Activated T-helper 1 cell treated with anti-CD3 and anti-CD28 coated beads, Interleukin-12 subunit alpha, Interleukin-12 subunit beta, Interleukin-2, Interleukin-4 antibody, amounts not matched to agents 30 ng/mL and 10 ng/mL and 1 ng/mL, durations not matched to agents 14 hours and 24 hours and 36 hours (primary cell): ENCODE data around the gene POU2AF2. TPM values are rescaled to one million over a fixed set of nuclear protein-coding genes. Genes with fewer than 3 reads are reported as not detected.
A peak's percentile ranks its signal among the peaks of the same experiment; 100 is the strongest.
"Not testable (repeated sequence)": the region's sequence is repeated elsewhere in the genome, so short reads cannot be mapped to it uniquely, and the experiment has no call there.

ENCODE experiments used
- DNase-seq: peaks from one replicate; pipeline ENCODE4 v3.0.0; 2021; ENCODE audit warnings: low spot score
- H3K27ac Mint-ChIP-seq: one replicate; pipeline ENCODE4 v1.8.0; 2021; ENCODE audit warnings: mild to moderate bottlenecking, mixed read lengths
- H3K27me3 Mint-ChIP-seq: one replicate; pipeline ENCODE4 v1.8.0; 2022; ENCODE audit warnings: mild to moderate bottlenecking, moderate library complexity, mixed read lengths; ENCODE audit not compliant: insufficient read depth
- H3K36me3 Mint-ChIP-seq: one replicate; pipeline ENCODE4 v1.8.0; 2021; ENCODE audit warnings: low read depth, mixed read lengths
- H3K4me1 Mint-ChIP-seq: one replicate; pipeline ENCODE4 v1.8.0; 2021; ENCODE audit warnings: low read depth, mixed read lengths
- H3K4me3 Mint-ChIP-seq: one replicate; pipeline ENCODE4 v1.8.0; 2021; ENCODE audit warnings: mild to moderate bottlenecking, moderate library complexity, mixed read lengths
- H3K9me3 Mint-ChIP-seq: one replicate; pipeline ENCODE4 v1.8.0; 2021; ENCODE audit warnings: mixed read lengths
- intact Hi-C: fragments of 100-400 bp; cut with micrococcal nuclease; formaldehyde crosslinking; loops from one replicate; pipeline ENCODE4 v1.15.1; 2024
- total RNA-seq: library from RNA; stranded (reverse); gene quantifications from 2 replicates; pipeline ENCODE4 v1.2.3, GENCODE V29; 2022

The POU2AF2 gene, protein sequence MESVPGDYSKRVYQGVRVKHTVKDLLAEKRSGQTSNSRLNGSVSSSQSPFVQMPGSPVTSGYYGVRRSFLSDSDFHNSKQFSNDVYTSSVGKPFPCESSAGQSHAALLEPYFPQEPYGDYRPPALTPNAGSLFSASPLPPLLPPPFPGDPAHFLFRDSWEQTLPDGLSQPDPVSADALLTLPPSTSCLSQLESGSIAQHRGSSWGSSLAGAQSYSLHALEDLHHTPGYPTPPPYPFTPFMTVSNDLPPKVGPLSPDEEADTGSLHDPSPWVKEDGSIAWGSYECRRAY
- total RNA-seq, result not detected in 2 replicates

DNA sequence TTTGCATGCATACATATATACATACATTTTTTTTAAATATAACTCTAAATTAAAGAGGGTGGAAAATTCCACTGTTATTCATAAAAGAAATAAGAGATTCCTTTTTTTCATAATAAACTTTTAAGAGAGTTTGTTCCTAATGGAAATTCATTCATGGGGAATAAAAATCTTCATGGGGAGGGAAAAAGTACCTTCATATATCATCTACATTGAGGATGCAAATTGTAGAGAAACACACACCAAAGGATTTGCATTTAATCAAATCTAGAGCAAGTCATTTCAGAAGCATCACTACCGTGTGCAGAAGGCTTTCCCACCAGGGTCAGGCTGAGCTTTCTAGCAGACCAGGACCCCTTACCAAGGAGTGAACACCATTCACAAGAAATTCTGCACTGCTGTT is at the start of gene POU2AF2:
POU2AF2 (plus strand) TSS at position 301 of the 400 bp plus-strand sequence. CDS start 129 bp downstream, outside the sequence.
- no peak within 1 kb of the TSS for H3K27ac Mint-ChIP-seq
- H3K4me3 Mint-ChIP-seq, result no peak within 1 kb of the TSS
- intact Hi-C loops, result no loop called here
- H3K27me3 Mint-ChIP-seq, result peaks cover 27% of the 10 kb centered on the region
- H3K9me3 Mint-ChIP-seq, result no peaks in the 10 kb centered on the region
- H3K36me3 Mint-ChIP-seq, result no peaks in the 10 kb centered on the region
- no peaks in the 10 kb centered on the region for H3K4me1 Mint-ChIP-seq
- no peak for DNase-seq

DNA sequence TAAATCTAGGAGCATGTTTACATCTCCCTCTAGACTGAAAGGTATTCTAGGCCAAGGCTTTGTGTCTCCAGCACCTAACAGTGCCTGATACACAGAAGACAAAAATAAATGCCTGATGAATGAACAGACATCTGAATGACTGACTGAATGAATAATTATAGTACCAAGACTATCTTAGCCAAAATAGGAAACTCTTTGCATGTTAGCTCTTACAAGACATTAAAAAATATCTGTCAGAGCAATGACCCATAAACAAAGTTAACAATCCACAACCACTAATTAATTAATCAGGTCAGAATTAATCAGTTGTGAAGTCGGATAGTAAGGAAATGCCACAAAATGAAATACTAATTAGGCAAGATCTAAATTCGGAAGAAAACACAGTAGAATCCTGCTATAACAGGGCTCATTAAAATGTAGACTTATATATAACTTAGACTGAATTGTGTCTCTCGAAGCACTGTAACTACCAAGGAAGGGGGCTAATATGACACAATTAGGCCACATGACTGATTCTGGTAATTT is 45.5 kb upstream of the POU2AF2 start:
- Mint-ChIP-seq H3K4me3 (no peak overlapping the region), H3K36me3 (no peaks in the 10 kb centered on the region), H3K27ac (no peak overlapping the region), H3K27me3 (no peaks in the 10 kb centered on the region), H3K4me1 (no peaks in the 10 kb centered on the region), H3K9me3 (no peaks in the 10 kb centered on the region)
- no peak for DNase-seq
- intact Hi-C loops, result no loop called here

DNA sequence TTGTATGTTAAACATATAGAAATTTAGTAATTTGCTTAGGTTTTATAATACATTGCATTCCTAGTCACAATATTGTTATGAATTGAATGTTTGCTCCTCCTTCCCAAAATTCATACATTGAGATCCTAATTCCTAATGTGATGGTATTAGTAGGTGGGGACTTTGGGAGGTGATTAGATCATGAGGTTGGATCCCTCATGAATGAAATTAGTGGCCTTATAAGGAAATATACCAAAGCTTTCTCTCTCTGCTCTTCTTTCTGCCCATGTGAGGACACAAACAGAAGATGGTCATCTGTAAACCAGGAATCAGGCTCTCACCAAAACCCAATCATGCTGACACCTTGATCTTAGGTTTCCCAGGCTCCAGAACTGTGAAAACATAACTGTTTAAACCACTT is 41.3 kb upstream of the POU2AF2 start:
- Mint-ChIP-seq H3K4me3 (no peak overlapping the region), H3K4me1 (no peaks in the 10 kb centered on the region), H3K36me3 (no peaks in the 10 kb centered on the region), H3K27ac (no peak overlapping the region), H3K9me3 (no peaks in the 10 kb centered on the region), H3K27me3 (peaks cover 7% of the 10 kb centered on the region)
- intact Hi-C loops, result no loop called here
- DNase-seq, result no peak

DNA sequence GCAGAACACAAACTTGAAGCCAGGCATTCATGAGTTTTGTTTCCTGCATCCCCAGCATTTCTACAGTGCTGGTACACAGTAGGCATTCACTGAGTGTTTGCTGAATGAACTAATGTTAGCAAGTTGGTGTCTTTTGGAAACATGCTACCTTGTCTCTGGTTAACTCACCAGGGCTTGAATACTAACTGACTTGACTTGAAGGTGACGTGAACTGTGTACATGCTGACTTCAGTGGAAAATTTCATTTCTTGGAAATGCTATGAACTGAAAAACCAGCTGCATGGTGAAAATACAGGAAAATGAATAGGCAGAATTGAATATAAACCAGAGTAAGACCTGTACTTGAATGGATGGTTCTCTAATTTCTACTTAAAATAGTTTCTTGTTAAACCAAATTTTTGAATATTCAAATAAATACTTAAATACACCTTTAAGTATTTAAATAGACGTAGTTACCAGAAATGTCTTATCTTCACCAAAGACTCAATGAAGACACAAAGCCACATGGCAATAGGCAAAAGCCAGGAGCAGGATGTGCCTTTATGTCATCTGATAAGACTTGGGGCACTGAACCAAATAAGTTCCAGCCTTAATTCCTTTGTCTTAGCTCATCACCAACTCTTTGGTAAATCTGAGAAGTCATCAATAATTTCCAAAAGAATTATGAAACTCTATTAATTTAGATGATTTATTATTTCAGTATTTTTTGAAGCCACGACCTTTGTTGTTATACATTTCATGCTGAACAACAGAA is 39.7 kb upstream of the POU2AF2 start:
- intact Hi-C loops, result no loop called here
- H3K4me3 Mint-ChIP-seq, result no peak overlapping the region
- H3K9me3 Mint-ChIP-seq, result no peaks in the 10 kb centered on the region
- no peaks in the 10 kb centered on the region for H3K4me1 Mint-ChIP-seq
- no peak for DNase-seq
- H3K27ac Mint-ChIP-seq, result peak overlapping the region; percentile 73
- H3K27me3 Mint-ChIP-seq, result peaks cover 7% of the 10 kb centered on the region
- no peaks in the 10 kb centered on the region for H3K36me3 Mint-ChIP-seq

DNA sequence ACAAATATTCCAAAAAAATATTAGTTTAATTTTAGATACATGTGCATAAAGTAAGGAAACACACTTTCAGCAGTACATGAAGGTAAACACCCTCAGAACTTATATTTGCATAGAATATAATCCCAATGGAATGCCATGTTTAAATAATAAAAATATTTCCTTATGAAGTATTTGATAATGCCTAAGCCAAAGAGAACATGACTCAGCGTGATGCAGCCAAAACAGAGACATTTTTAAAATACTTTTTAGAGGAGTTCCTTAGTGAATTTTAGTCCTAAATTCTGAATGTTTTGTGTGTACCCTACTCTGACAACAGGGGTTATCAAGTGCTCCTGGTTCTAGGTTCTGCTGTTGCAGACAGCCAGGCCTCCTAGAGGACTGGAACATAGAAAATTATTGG is 39.1 kb upstream of the POU2AF2 start:
- DNase-seq, result no peak
- Mint-ChIP-seq H3K4me3 (no peak overlapping the region), H3K36me3 (no peaks in the 10 kb centered on the region), H3K27me3 (peaks cover 7% of the 10 kb centered on the region), H3K27ac (no peak overlapping the region), H3K4me1 (no peaks in the 10 kb centered on the region), H3K9me3 (no peaks in the 10 kb centered on the region)
- intact Hi-C loops, result no loop called here

DNA sequence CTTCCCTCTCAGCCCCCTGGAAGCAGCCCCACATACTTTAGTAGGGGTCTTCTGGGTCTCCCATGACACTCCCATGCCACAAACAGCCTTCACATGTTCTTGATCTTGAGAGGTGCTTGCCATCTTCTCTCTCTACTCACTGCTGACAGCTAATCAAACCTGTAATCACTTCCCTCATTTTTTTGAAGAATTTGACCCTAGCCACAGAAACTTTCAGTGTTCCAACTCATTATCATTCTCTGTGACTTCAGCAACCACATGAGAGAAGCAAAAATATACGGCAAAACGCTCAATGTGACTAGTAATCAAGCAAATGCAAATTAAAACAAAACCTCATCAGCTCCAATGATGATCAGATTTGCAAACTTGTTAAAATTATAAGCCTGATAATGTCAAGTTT is 38.3 kb upstream of the POU2AF2 start:
- intact Hi-C loops, result no loop called here
- Mint-ChIP-seq H3K4me3 (no peak overlapping the region), H3K27ac (peak overlapping the region; percentile 71)

DNA sequence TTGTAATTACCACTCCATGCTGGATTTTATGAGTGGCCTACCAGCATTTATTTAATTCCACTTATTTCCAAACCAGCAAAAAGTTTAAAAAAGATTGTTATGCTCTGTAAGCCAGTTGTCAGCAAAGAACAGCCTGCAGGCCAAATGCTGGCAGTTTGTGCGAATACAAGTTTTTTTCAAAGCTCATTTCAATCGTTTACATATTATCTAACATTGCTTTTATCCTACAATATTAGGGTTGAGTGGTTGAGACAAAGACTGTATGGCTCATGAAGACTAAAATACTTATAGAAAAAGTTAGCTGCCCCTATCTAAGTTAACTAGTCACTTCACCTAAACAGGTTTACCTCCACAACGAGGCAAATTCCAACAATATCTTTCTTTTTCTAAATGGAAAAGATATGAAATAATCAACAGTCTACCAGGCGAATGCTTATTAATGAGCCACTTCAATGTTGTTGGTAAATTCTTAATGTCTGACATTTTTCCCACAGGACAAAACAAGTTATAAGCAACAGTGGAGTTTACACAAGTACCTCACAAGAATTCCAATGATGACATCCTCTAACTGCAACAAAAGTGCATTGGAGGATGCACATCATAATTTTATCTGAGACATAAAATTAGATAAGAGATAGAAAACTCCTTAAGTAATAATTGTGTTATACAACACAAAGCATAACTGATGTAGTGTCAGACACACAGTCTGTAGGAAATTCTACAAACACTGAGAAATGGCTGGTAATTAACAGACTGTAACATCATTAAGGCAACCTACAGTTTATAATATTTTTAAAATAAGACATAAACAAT is 35.8 kb upstream of the POU2AF2 start:
- H3K4me1 Mint-ChIP-seq, result no peaks in the 10 kb centered on the region
- H3K27me3 Mint-ChIP-seq, result peaks cover 10% of the 10 kb centered on the region
- H3K27ac Mint-ChIP-seq, result no peak overlapping the region
- no peak overlapping the region for H3K4me3 Mint-ChIP-seq
- intact Hi-C loops, result no loop called here
- no peaks in the 10 kb centered on the region for H3K9me3 Mint-ChIP-seq
- DNase-seq, result no peak
- no peaks in the 10 kb centered on the region for H3K36me3 Mint-ChIP-seq

More for the DNA sequence above, 38.3 kb upstream of the POU2AF2 start:
- DNase-seq, result no peak
- no peaks in the 10 kb centered on the region for H3K9me3 Mint-ChIP-seq
- H3K36me3 Mint-ChIP-seq, result no peaks in the 10 kb centered on the region
- H3K4me1 Mint-ChIP-seq, result no peaks in the 10 kb centered on the region
- peaks cover 7% of the 10 kb centered on the region for H3K27me3 Mint-ChIP-seq

DNA sequence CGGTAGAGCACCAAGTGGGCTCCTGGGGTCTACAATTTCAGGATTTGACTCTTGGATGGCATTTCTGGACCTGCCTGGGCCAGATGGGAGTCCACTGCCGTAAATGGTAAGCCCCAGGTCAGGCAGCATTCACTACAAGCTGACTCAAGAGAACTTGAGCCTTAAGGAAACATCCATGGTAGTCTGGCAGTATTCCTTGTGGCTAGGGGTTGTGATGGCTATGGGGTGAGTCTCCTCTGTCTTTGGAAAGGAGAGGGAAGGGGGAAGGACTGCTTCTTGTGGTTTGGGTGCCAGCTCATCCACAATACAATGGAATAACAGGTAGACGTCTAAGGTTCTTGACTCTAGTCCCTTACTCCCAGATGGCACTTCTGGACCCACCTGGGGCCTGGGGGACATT is 32.3 kb upstream of the POU2AF2 start:
- no peak overlapping the region for H3K27ac Mint-ChIP-seq
- intact Hi-C loops, result no loop called here

DNA sequence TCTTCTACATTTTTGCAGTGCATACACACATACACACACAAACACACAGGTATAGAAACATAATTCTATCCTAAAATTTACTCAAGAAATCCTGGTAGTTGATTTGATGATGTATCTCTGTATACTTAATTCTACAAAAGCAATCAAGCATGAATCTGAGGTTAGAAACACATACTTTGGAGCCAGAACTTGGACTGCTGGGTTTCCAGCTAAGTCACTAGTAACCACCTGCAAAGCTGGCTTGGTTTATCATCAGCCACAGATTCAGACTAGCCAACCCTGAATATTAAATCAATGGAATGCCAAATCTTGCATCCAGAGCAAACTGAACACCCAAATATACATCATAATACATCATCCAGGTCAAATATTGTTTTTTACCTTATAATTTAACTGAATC is 24.8 kb upstream of the POU2AF2 start:
- no peak for DNase-seq
- Mint-ChIP-seq H3K27me3 (peaks cover 35% of the 10 kb centered on the region), H3K36me3 (no peaks in the 10 kb centered on the region), H3K4me3 (no peak overlapping the region), H3K27ac (no peak overlapping the region), H3K4me1 (peaks cover 11% of the 10 kb centered on the region), H3K9me3 (no peaks in the 10 kb centered on the region)
- intact Hi-C loops, result no loop called here

More for the DNA sequence above, 32.3 kb upstream of the POU2AF2 start:
- no peaks in the 10 kb centered on the region for H3K36me3 Mint-ChIP-seq
- DNase-seq, result no peak
- H3K4me1 Mint-ChIP-seq, result no peaks in the 10 kb centered on the region
- H3K9me3 Mint-ChIP-seq, result no peaks in the 10 kb centered on the region
- H3K4me3 Mint-ChIP-seq, result no peak overlapping the region
- peaks cover 17% of the 10 kb centered on the region for H3K27me3 Mint-ChIP-seq

DNA sequence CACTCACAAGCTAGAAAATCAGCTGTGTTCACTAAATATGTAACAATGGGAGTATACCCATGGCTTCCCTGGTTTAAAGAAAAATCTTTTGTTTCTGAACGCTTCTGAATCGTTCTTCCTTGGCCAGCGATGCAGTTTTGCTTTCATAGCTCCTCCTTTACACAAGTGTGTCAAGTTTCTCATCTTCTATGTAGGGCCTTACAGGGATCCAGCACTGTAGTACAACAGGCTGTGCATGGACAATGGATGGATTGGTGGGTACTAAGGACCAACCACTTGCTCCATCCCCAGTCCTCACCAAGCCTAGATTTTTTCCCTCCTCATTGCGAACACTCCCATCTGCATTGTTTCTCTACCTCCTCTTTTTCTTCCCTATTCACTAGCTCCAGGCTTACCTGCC is 24.3 kb upstream of the POU2AF2 start:
- H3K27ac Mint-ChIP-seq, result no peak overlapping the region
- H3K27me3 Mint-ChIP-seq, result peaks cover 33% of the 10 kb centered on the region
- no peaks in the 10 kb centered on the region for H3K36me3 Mint-ChIP-seq
- no peak for DNase-seq
- peaks cover 11% of the 10 kb centered on the region for H3K4me1 Mint-ChIP-seq
- no peaks in the 10 kb centered on the region for H3K9me3 Mint-ChIP-seq
- no peak overlapping the region for H3K4me3 Mint-ChIP-seq
- intact Hi-C loops, result no loop called here

DNA sequence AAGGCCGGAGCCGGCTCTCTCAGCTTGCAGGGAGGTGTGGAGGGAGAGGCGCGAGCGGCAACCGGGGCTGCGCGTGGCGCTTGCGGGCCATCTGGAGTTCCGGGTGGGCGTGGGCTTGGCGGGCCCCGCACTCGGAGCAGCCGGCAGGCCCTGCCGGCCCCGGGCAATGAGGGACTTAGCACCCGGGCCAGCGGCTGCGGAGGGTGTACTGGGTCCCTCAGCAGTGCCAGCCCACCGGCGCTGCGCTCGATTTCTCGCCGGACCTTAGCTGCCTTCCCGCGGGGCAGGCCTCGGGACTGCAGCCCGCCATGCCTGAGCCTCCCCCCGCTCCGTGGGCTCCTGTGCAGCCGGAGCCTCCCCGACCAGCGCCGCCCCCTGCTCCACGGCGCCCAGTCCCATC is 23.6 kb upstream of the POU2AF2 start:
- DNase-seq, H3K9me3 Mint-ChIP-seq, H3K4me3 Mint-ChIP-seq, H3K27ac Mint-ChIP-seq, H3K36me3 Mint-ChIP-seq, intact Hi-C loops: not testable (repeated sequence)
- Mint-ChIP-seq H3K27me3 (peaks cover 33% of the 10 kb centered on the region), H3K4me1 (peaks cover 11% of the 10 kb centered on the region)

DNA sequence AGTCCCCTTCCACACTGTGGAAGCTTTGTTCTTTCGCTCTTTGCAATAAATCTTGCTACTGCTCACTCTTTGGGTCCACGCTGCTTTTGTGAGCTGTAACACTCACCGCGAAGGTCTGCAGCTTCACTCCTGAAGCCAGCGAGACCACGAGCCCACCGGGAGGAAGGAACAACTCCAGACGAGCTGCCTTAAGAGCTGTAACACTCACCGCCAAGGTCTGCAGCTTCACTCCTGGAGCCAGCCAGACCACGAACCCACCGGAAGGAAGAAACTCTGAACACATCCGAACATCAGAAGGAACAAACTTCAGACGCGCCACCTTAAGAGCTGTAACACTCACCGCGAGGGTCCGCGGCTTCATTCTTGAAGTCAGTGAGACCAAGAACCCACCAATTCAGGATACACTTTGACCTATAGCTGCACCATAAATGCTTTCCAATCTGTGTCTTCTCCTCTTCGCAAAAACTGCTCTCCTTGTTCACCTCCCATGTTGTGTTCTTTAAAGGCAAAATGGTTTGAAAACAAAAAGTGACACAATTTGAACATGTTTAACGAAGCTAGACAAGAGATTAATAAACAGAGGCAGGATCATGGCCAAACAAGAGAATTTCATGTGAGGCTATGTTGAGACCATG is 22.6 kb upstream of the POU2AF2 start:
- intact Hi-C loops, H3K9me3 Mint-ChIP-seq, H3K27ac Mint-ChIP-seq, H3K36me3 Mint-ChIP-seq: not testable (repeated sequence)
- peak overlapping the region; percentile 78 for H3K4me3 Mint-ChIP-seq
- DNase-seq, result peak; percentile 7
- peaks cover 28% of the 10 kb centered on the region for H3K27me3 Mint-ChIP-seq
- peaks cover 11% of the 10 kb centered on the region for H3K4me1 Mint-ChIP-seq
